SU-DHL-6 (cell line): ENCODE results near the gene COL27A1.

Source experiments
- H2AFZ ChIP-seq: fragments of 200-600 bp; sonication (generic); 2 replicates; pipeline ENCODE4 v1.6.1; 2014; ENCODE audit warnings: low read depth, mild to moderate bottlenecking, moderate library complexity, mixed read lengths, antibody characterized with exemption, low read length; ENCODE audit not compliant: severe bottlenecking
- H3F3A ChIP-seq: fragments of 200-600 bp; shearing (Covaris generic); 2 replicates; pipeline ENCODE4 v1.6.0; 2016; ENCODE audit warnings: antibody characterized with exemption, mild to moderate bottlenecking; ENCODE audit not compliant: insufficient read depth
- H3K27ac ChIP-seq: fragments of 200-600 bp; sonication (generic); 2 replicates; pipeline ENCODE4 v1.5.1; 2016; ENCODE audit warnings: low read depth, mild to moderate bottlenecking, low read length, moderate library complexity, mixed read lengths
- H3K27me3 ChIP-seq: fragments of 200-600 bp; sonication (generic), shearing (Covaris generic); 2 replicates; pipeline ENCODE4 v1.6.0; 2014; ENCODE audit warnings: mild to moderate bottlenecking, low read length
- H3K36me3 ChIP-seq: fragments of 200-600 bp; sonication (generic); 2 replicates; pipeline ENCODE4 v1.6.1; 2014; ENCODE audit warnings: mild to moderate bottlenecking, low read length, mixed read lengths
- H3K4me2 ChIP-seq: fragments of 300-600, 200-600 bp; shearing (Covaris generic), sonication (generic); 2 replicates; pipeline ENCODE4 v1.6.0; 2014; ENCODE audit warnings: low read length, low read depth, mild to moderate bottlenecking; ENCODE audit not compliant: poor library complexity, severe bottlenecking
- H3K4me3 ChIP-seq: fragments of 200-600 bp; sonication (generic); 2 replicates; pipeline ENCODE4 v1.5.1; 2014; ENCODE audit warnings: antibody characterized with exemption, low read length, mild to moderate bottlenecking, mixed read lengths; ENCODE audit not compliant: insufficient read depth, poor library complexity, severe bottlenecking
- H3K79me2 ChIP-seq: fragments of 200-600 bp; sonication (generic); 2 replicates; pipeline ENCODE4 v1.6.1; 2014; ENCODE audit warnings: mild to moderate bottlenecking, low read length, moderate library complexity; ENCODE audit not compliant: insufficient read depth
- H3K9ac ChIP-seq: fragments of 200-600 bp; sonication (generic); 2 replicates; pipeline ENCODE4 v1.7.0; 2014; ENCODE audit warnings: mild to moderate bottlenecking, low read length
- H3K9me2 ChIP-seq: fragments of 200-600 bp; sonication (generic); replicated peaks from 2 replicates; pipeline ENCODE4 v1.6.1; 2014; ENCODE audit warnings: low read length; ENCODE audit not compliant: insufficient read depth
- H3K9me3 ChIP-seq: fragments of 200-600 bp; sonication (generic); 2 replicates; pipeline ENCODE4 v1.6.1; 2014; ENCODE audit warnings: low read length, mixed read lengths; ENCODE audit not compliant: insufficient read depth
- H4K20me1 ChIP-seq: fragments of 200-600 bp; sonication (generic); 2 replicates; pipeline ENCODE4 v1.6.1; 2014; ENCODE audit warnings: low read depth, mild to moderate bottlenecking, antibody characterized with exemption, low read length, moderate library complexity, mixed read lengths
- CTCF ChIP-seq: fragments of 200-600 bp; sonication (generic); IDR thresholded peaks from one replicate; pipeline ENCODE4 v1.5.1; 2017; ENCODE audit warnings: antibody characterized with exemption, mild to moderate bottlenecking, low read length, moderate library complexity; ENCODE audit not compliant: insufficient read depth, poor library complexity, severe bottlenecking
- EZH2phosphoT487 ChIP-seq: fragments of 200-600 bp; sonication (generic), shearing (Covaris generic); conservative IDR thresholded peaks from 2 replicates; pipeline ENCODE4 v1.6.1; 2018; ENCODE audit warnings: mild to moderate bottlenecking, antibody characterized with exemption, low read length, moderate library complexity, mixed read lengths

COL27A1 gene

GRCh38 chr9:114204265-114204664 lies 48.9 kb downstream of the COL27A1 start:
- Histone ChIP-seq H3K9me3 (no peaks in the 10 kb centered on the region), H4K20me1 (no peaks in the 10 kb centered on the region), H3K4me2 (no peak overlapping the region), H3F3A (no peaks in the 10 kb centered on the region), H3K9me2 (no peaks in the 10 kb centered on the region), H3K27me3 (no peaks in the 10 kb centered on the region), H3K36me3 (no peaks in the 10 kb centered on the region), H3K79me2 (no peaks in the 10 kb centered on the region), H2AFZ (no peak overlapping the region), H3K4me3 (no peak overlapping the region), H3K9ac (no peak overlapping the region), H3K27ac (no peak overlapping the region)
- TF ChIP-seq CTCF (no peak), EZH2phosphoT487 (no peak)

GRCh38 chr9:114205171-114206015 lies 50.1 kb downstream of the COL27A1 start:
- no peak for TF ChIP-seq EZH2phosphoT487
- TF ChIP-seq CTCF: no peak
- Histone ChIP-seq H3K9ac (no peak overlapping the region), H4K20me1 (no peaks in the 10 kb centered on the region), H2AFZ (no peak overlapping the region), H3F3A (no peaks in the 10 kb centered on the region), H3K9me2 (no peaks in the 10 kb centered on the region), H3K79me2 (no peaks in the 10 kb centered on the region), H3K4me2 (no peak overlapping the region), H3K4me3 (no peak overlapping the region), H3K27me3 (no peaks in the 10 kb centered on the region), H3K27ac (no peak overlapping the region), H3K9me3 (no peaks in the 10 kb centered on the region), H3K36me3 (no peaks in the 10 kb centered on the region)

GRCh38 chr9:114206221-114206789 lies 51.0 kb downstream of the COL27A1 start:
- Histone ChIP-seq H3K9me3 (no peaks in the 10 kb centered on the region), H3K4me3 (no peak overlapping the region), H2AFZ (no peak overlapping the region), H3K27ac (no peak overlapping the region), H3K9me2 (no peaks in the 10 kb centered on the region), H3K27me3 (no peaks in the 10 kb centered on the region), H4K20me1 (no peaks in the 10 kb centered on the region), H3K9ac (no peak overlapping the region), H3F3A (no peaks in the 10 kb centered on the region), H3K4me2 (no peak overlapping the region), H3K79me2 (no peaks in the 10 kb centered on the region), H3K36me3 (no peaks in the 10 kb centered on the region)
- TF ChIP-seq EZH2phosphoT487: no peak
- no peak for TF ChIP-seq CTCF
